Activated CD4-positive, alpha-beta T cell treated with anti-CD3 and anti-CD28 coated beads for 36 hours (primary cell): ENCODE results near the gene SDHA. TPM values are rescaled to one million over a fixed set of nuclear protein-coding genes. Genes with fewer than 3 reads are reported as not detected.

Experiments
- total RNA-seq, 2 experiments: library from RNA; stranded (reverse); gene quantifications; one replicate each; pipeline ENCODE4 v1.2.3, GENCODE V29; 2021

Gene SDHA
- total RNA-seq, 2 experiments from 2014 or later, result 104 to 121 TPM

Other genes with a start within 250 kb of the SDHA start
- under 1 TPM; 0.23 to 0.25 TPM for gene PLEKHG4B, start 126.2 kb upstream of the SDHA start, total RNA-seq
- gene LRRC14B, start 26.8 kb upstream of the SDHA start, total RNA-seq, result under 1 TPM in 1 of 2 experiments, not detected in 1; 0.11 TPM
- 1 to 10 TPM; 6.0 to 7.0 TPM for gene CCDC127, start 167 bp upstream of the SDHA start, total RNA-seq
- 10 to 100 TPM; 69.5 to 91.6 TPM for gene PDCD6, start 53.3 kb downstream of the SDHA start, total RNA-seq
- gene AHRR, start 103.4 kb downstream of the SDHA start, total RNA-seq, result 10 to 100 TPM; 15.1 to 20.5 TPM
- gene EXOC3, start 224.9 kb downstream of the SDHA start, total RNA-seq, result 10 to 100 TPM; 49.7 to 62.7 TPM